ENCODE data around the gene OTOR.

Gene OTOR

DNA sequence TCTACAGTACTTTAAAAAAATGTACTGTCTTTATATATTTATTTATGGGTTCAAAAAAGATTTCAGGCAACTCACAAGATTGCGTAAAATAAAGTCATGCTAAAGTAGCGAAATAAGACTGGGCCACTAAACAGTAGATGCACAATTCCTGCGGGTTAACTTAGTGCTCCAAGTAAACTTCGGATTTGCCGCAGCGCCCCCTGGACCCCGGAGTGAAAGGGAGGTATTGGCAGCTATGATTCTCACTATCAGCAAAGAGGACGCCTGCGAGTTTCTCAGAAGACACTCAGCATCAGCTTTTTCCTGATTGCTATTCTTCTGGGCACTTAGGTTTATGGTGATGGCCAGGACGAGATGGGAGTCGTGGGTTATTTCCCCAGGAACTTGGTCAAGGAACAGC, 1.4 kb downstream of the OTOR start:
- DNase-seq, result no peak

DNA sequence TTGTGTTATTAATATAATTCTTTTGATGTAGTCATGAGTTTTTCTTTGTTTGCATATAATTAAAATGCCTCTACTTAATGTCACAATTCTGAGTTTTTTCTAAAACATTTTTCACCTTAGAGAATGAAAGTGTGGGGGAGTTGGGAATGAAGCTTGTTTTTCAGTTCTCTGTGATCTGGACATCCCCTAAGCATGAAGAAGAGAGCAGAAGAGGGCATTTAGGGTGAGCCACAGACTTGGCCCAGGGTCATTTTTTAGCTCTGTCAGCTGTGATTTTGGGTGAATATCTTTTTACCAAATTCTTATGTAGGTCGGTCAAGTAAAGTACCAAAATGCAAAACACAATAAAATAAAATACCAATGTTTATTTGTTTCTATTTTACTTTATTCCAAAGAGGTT, 3.9 kb downstream of the OTOR start:
- no peak for DNase-seq

DNA sequence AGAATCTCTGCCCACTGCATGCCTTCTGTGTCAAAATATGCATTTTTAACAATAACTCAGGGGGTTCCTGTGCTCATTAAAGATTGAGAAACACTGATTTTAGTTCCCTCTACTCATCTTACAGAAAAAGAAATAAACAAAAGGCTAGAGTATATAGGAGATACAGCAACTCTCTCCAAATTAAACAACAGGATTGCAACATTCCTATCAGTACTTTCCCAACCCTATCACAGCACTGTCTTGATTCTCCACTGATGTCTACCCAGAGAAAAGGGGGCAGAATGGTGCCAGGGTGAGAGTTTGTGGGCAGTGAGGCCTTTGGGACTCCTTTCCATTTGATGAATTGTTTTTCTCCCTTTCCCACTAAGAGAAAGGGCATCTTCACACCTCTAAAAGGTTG, 4.7 kb downstream of the OTOR start:
- no peak for DNase-seq

DNA sequence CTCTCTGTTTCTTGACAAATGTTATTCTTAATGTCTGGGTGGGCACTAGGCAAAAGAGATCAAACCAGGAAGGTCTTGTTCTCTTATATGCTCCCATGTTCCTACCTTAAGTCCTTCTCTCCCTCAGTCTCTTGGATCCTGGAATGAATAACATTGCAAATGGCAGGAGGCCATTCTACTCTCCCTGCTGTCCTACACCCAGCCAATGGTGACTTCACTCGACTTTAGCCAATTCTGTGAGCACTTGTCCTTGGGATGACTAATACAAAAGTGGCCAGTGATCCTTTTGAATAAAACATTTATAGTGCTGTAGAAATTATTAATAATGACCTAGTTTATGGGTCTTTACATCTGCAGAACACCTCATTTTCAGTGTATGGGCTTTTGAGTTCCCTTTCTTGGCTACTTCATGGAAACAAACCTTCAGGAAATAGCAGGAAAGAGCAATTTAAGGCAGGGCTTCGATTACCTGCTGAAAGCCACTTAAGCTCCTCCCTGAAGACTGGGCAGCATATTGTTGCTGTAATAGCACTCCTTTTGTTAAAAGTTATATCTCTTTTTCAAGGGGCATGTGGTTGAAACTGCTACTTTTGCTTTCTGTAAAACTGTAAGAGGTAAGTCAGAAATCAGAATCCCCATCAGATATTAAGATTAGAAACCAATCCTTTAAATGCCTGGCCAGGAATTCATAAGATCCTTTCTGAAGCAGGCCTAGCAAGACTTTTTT, 10.5 kb downstream of the OTOR start:
- no peak for DNase-seq

DNA sequence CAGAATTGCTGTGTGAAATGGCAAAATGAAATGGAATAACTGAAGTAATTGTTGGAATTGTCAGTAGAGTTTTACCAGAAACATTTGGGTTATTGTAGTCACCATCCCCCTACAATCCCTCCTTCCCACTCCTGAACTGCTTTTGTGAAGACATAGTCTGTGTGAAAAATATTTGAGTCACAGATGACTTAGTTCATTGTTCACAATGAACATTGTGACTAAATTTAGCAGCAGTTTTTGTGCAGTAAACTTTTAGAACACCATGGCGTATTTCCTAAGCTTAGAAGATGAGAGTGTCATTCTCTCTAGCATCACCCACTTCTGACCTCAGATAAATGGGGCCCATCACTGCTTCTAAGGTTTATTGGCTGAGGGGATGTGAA, 11.0 kb downstream of the OTOR start:
- DNase-seq, result no peak

DNA sequence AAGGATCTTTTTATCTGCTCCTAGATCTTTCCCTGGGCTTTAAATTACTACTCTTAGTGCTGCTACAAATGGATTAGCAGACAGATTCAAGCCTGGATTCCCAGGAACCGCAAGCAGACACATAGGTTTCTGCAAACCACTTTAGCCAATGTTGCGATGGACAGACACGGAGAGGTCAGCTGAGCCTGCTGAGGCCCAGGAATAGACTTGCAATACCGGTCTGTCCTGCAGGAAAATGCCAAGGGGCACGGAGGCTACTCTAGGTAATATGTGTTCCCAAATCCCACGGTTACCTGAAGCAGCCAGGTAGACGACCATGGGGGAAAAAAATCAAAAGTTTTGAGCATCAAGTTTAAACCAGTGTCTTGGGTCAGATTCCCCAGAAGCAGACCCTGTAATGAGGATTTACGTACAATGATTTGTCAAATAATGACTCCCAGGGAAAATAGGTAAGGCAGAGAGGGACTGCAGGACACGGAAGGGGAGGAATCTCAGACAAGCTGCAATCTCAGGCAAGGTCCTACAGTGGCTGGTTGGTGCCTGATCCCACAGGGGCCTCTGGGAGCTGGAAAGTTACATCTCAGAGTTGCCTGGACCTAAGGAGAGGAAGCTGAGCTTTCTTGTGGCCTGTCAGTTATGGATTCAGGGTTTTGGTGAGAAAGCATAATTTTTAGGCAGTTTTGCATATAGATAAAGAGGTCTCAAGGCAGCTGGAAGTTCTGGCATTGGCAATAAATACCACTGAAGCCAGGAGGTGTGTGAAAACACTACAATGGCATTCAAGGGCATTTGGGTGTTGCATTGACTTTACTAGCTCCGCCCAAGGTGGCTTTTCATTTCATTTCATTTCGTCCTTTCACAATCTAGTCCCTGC, 12.5 kb downstream of the OTOR start:
- no peak for DNase-seq

DNA sequence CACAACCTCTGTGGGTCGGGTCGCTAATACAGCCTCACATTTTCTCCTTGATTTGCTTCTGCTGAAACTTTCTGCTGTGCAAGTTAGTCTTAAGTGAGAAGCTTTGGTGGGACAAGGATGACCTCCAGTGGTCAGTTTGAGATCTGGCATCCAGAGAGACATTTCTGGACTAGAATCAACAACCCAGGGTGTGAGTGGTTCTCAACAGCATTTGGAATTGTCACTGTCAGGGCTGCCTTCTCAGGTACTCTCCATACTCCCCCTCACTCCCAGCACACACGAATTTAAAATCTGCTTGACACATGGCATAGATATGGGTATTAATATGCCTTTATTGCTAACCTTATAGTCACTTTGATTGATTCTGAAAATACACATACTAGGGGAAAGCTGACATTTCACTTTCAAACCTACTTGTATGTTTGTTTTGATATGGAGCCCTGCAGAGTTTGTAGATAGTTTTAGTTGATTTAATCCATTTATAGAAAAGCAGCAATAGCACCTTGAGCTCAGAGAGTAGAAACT, 13.2 kb downstream of the OTOR start:
- peak in 9 of 14 donors; percentile 6 to 39 (median 27) for DNase-seq

DNA sequence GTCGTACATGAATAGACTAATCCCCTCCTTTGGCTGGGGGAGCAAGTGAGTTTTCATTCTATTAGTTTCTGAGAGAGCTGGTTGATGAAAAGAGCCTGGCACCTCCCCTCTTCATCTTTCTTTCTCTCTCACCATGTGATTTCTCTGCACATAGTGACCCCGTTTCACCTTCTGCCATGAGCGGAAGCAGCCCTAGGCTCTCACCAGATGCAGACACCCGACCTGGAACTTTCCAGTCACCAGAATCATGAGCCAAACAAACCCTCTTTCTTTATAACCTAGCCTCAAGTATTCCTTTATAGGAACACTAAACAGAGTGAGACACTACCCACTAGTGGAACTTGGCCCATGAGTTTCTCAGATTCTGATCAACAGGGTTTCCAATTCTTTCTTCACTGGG, 16.4 kb downstream of the OTOR start:
- no peak for DNase-seq

DNA sequence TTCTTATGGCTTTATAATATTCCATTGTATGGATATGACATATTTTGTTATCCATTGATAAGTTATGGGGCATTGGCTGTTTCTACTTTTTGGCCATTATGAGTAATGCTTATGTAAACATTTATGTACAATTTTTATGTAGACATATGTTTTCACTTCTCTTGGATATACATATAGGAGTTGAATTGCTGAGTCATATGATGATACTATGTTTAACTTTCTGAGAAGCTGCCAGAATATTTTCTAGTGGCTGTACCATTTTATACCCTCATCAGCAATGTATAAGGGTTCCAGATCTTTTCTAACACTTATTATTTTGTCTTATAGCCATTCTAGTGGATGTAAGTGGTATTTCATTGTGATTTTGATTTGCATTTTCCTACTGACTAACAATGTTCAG, 23.1 kb downstream of the OTOR start:
- DNase-seq, result no peak

DNA sequence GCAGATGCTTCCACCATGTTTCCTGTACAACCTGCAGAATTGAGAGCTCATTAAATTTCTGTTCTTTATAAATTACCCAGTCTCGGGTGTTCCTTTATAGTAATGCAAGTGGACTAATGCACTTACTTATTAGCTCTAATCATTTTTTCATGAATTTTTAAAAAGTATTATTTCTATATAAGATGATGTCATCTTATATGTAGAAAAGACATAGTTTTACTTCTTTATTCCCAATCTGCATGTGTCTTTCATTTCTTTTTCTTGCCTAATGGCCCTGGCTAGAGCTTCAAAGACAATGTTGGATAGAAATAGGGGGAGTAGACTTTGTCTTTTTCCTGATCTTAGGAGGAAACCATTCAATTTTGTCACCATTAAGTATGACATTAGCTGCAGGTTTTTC, 27.8 kb downstream of the OTOR start:
- DNase-seq, result no peak

DNA sequence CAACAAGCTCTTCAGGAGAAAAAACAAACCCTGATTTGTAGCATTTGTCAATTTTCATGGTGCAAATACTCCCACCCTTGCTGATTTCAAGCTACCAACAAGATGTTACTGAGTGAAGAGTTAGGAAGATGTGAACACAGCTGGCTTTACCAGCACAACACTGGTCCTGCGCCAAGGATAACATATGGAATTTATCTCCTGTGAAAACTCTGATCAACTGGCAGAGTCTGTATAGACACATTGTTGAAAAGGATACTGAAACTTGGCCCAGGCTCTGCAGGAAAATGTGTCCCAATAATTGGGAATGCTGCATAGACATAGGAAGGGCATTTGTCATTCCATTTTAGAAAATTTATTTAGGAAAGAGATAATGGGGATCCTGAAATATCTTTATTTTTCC, 29.0 kb downstream of the OTOR start:
- DNase-seq, result no peak

DNA sequence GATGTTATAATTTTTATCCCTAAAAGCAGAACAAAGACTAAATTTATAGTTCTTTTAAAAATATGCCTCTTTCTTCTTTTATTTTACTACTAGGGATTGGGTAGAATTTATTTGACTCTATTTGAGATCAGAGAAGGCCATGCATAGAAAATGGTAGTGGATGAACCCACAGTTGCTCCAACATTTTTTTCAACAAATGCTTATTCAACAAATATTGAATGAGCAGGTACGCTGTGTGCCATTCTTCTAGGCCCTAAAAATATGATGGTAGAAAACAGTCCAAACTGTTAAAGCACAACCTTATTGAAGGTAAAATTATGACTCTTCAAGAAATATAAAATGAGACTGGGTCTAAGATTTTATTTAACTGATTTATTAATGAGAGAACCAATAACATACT, 30.0 kb downstream of the OTOR start:
- no peak for DNase-seq

DNA sequence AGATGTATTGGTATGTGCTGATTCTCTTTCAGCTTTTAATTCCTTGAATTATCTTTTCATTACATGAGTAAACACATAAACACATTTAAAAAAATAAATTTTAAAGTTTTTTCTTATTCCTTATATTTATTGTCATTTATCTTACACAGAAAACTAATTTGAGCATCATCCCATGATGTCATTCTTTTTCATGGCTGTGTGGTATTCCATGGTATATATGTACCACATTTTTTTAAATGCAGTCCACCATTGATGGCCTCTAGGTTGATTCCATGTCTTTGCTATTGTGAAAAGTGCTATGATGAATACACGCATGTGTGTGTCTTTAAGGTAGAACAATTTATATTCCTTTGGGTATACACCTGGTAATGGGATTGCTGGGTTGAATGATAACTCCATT, 33.3 kb downstream of the OTOR start:
- DNase-seq, result no peak

DNA sequence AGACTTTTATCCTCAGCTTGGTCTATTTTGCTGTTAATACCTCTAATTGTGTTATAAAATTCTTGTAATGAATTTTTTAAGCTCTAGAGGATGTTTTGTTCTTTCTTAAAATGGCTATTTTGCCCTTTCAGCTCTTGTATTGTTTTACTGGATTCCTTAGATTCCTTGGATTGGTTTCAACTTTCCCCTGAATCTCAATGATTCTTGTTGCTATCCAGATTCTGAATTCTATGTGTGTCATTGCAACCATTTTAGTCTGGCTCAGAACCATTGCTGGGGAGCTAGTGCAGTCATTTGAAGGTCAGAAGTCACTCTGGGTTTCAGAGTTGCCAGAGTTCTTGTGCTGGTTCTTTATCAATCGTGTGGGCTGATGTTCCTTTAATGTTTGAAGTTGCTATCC, 37.1 kb downstream of the OTOR start:
- DNase-seq, result no peak
